ENCODE measurements around the gene MTCL1. TPM values are rescaled to one million over a fixed set of nuclear protein-coding genes. Genes with fewer than 3 reads are reported as not detected.

MTCL1 gene
- total RNA-seq, 1 donor from 2014 or later, result 2.9 TPM

- ChIA-PET CTCF (no interaction called here), POLR2A (no interaction called here)
- Mint-ChIP-seq H3K27ac (no peak overlapping the region), H3K27me3 (no peaks in the 10 kb centered on the region), H3K9me3 (no peaks in the 10 kb centered on the region), H3K36me3 (ENCODE audit: low read depth) (no peaks in the 10 kb centered on the region), H3K4me3 (no peak overlapping the region), H3K4me1 (peaks cover 3% of the 10 kb centered on the region)
- ATAC-seq (ENCODE audit: low read depth) (no peak), DNase-seq (no peak)
- intact Hi-C loops (cut with micrococcal nuclease), result no loop called here
- no peak for TF ChIP-seq CTCF (IDR thresholded peaks at IDR 0.05)
Observed at GRCh38 chr18:8828798-8829197, 123.4 kb downstream of the MTCL1 start.

DNA sequence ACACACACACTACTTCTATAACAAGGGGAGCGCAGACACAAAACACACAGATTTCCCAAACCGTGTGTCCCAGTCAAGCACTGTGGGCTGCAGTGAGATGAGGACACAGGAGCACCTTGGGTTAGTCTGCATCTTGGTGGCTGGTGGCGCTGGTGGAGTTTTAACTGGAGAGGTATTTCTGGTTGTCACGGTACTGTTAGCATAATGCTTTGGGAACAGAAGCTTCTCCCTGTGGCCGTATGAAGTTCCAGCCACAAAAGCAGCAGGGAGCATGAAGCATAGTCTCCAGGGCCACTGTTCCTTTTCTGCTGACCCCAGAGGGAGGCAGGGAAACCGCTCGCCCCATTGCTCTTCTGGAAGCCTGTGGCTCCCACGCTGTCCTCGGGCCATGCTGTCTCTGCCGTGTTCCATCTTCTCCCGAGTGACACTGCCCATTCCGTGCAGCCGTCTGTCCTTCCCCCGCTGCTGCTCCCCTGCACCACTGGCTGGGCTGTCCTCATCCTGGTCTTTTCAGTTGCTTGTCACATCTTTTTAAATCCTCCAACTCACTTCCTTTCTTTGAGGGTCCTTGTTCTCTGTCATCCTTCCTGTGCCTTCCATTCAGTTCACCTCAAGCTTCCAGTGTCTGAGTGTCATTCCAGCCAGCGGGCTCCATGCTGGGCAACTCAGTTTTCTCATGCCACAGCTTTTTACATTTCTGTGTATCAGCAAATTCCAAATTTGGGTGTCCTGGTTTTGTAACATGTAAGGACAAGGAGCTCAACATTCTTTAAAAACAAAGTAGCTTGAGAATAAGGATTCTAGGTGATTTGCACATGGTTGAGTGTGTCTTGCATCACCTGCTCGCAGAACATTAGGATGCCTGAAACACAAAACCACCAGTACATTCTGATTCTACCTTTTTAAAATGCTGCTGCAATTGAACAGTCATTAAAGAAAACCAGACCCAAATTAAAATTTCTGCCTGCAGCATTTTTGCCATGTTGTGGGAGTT lies 125.0 kb downstream of the MTCL1 start:
- Mint-ChIP-seq H3K4me3 (no peak overlapping the region), H3K36me3 (ENCODE audit: low read depth) (no peaks in the 10 kb centered on the region), H3K4me1 (peaks cover 3% of the 10 kb centered on the region), H3K27me3 (no peaks in the 10 kb centered on the region), H3K9me3 (no peaks in the 10 kb centered on the region), H3K27ac (no peak overlapping the region)
- ATAC-seq (ENCODE audit: low read depth), result no peak
- intact Hi-C loops (cut with micrococcal nuclease), result no loop called here
- ChIA-PET CTCF (no interaction called here), POLR2A (no interaction called here)
- no peak for DNase-seq
- no peak for TF ChIP-seq CTCF (IDR thresholded peaks at IDR 0.05)

DNA sequence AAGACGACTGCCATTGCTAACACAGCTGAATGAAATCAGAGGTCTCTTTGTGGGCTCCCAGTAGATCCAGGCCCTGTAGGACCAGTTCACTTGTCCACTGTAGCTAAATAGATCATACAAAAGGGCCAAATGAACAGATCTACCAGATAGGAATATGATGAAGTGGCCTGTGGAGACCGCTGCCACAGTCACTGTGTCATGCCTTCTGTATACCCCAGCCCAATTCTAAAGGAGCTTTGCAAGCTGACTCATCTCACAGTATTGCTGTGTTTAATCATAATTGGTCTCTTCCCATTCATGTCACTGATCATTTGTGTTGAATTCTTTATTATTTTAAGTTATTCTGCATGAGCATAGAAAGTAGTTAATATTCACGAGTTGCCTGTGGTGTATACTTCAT lies 125.8 kb downstream of the MTCL1 start:
- peaks cover 3% of the 10 kb centered on the region for H3K4me1 Mint-ChIP-seq
- no peak for ATAC-seq (ENCODE audit: low read depth)
- no peaks in the 10 kb centered on the region for H3K27me3 Mint-ChIP-seq
- ChIA-PET CTCF (no interaction called here), POLR2A (no interaction called here)
- H3K9me3 Mint-ChIP-seq, result peaks cover under 1% of the 10 kb centered on the region
- intact Hi-C loops (cut with micrococcal nuclease), result no loop called here
- no peak overlapping the region for H3K4me3 Mint-ChIP-seq
- no peak for TF ChIP-seq CTCF (IDR thresholded peaks at IDR 0.05)
- no peak for DNase-seq
- H3K36me3 Mint-ChIP-seq (ENCODE audit: low read depth), result no peaks in the 10 kb centered on the region
- H3K27ac Mint-ChIP-seq, result no peak overlapping the region

GRCh38 chr18:8831531-8831930 lies 126.2 kb downstream of the MTCL1 start:
- DNase-seq (no peak), ATAC-seq (ENCODE audit: low read depth) (no peak)
- intact Hi-C loops (cut with micrococcal nuclease), result no loop called here
- H3K4me3 Mint-ChIP-seq, result no peak overlapping the region
- CTCF ChIA-PET, result no interaction called here
- no peak overlapping the region for H3K27ac Mint-ChIP-seq
- POLR2A ChIA-PET, result no interaction called here
- H3K36me3 Mint-ChIP-seq (ENCODE audit: low read depth), result no peaks in the 10 kb centered on the region
- H3K27me3 Mint-ChIP-seq, result no peaks in the 10 kb centered on the region
- no peak for TF ChIP-seq CTCF (IDR thresholded peaks at IDR 0.05)
- H3K4me1 Mint-ChIP-seq, result peaks cover 3% of the 10 kb centered on the region
- H3K9me3 Mint-ChIP-seq, result peaks cover 4% of the 10 kb centered on the region

GRCh38 chr18:8833480-8833879 lies 128.1 kb downstream of the MTCL1 start:
- intact Hi-C loops (cut with micrococcal nuclease), result no loop called here
- Mint-ChIP-seq H3K4me1 (peaks cover 3% of the 10 kb centered on the region), H3K27ac (no peak overlapping the region), H3K36me3 (ENCODE audit: low read depth) (no peaks in the 10 kb centered on the region), H3K4me3 (no peak overlapping the region), H3K9me3 (peaks cover 11% of the 10 kb centered on the region), H3K27me3 (no peaks in the 10 kb centered on the region)
- TF ChIP-seq CTCF (IDR thresholded peaks at IDR 0.05), result no peak
- POLR2A ChIA-PET, result interaction anchor here (0.6 kb wide), 1 partner anchor 654 kb away, joined by 3 read pairs; no protein-coding TSS in a partner anchor
- no peak for ATAC-seq (ENCODE audit: low read depth)
- CTCF ChIA-PET, result no interaction called here
- no peak for DNase-seq
